H1 (cell line): ENCODE data around the gene VWA7. TPM values are rescaled to one million over a fixed set of nuclear protein-coding genes. Genes with fewer than 3 reads are reported as not detected.

Experiments used
- CBX5 ChIP-seq: fragments of 300-800, 300-1000 bp; sonication (generic); IDR thresholded peaks from 2 replicates; pipeline ENCODE4 v1.7.1; 2016; ENCODE audit warnings: antibody characterized with exemption, low read length, low read depth
- polyA plus RNA-seq, 7 experiments: library from polyadenylated mRNA; depleted of rRNA in 3 of 7; stranded (reverse) in 5 of 7; unstranded in 2 of 7; fragments of >200 nt in 5 of 7; fragments of 200-250 nt in 2 of 7; gene quantifications; 1 replicate in 5 of 7; 2 replicates in 1 of 7; 4 replicates in 1 of 7; pipeline versions ENCODE4 v1.2.1 to v1.2.3, GENCODE V29; 2011 to 2013; ENCODE audit warnings: missing spikeins in 2 of 7, mixed read lengths in 2 of 7
- total RNA-seq: library from RNA; stranded (reverse); fragmentation: NEBNext Ultra II Directional; extraction: Animal tissue kit (Norgen Biotek cat#: 25700); gene quantifications from 2 replicates; pipeline ENCODE4 v1.2.1, GENCODE V29; 2021

VWA7 gene
- total and polyA plus RNA-seq, 2 of the 8 experiments (the other 6 are each of a cell fraction or from before 2014, with no cell fraction given), result 0.82 to 2.1 TPM

DNA sequence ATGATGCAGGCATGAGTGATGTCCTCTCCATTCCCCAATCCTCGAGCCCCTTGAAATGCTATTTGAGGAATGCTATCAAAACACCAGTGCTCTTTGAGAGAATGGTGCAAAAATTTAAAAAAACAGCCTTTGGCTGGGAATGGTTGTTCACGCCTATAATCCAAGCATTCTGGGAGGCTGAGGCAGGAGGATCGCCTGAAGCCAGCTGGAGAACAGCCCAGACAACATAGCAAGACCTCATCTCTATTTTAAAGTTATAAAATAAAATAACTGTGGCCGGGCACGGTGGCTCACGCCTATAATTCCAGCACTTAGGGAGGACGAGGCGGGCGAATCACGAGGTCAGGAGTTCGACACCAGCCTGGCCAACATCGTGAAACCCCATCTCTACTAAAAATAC, 22.7 kb upstream of the VWA7 start (continued):
- TF ChIP-seq CBX5, result no peak
